Measurements from ENCODE around the gene CTNNB1. TPM values are rescaled to one million over a fixed set of nuclear protein-coding genes. Genes with fewer than 3 reads are reported as not detected.

The CTNNB1 gene
- total and polyA plus RNA-seq, 4 donors: 63.3 to 265 (median 151) TPM

DNA sequence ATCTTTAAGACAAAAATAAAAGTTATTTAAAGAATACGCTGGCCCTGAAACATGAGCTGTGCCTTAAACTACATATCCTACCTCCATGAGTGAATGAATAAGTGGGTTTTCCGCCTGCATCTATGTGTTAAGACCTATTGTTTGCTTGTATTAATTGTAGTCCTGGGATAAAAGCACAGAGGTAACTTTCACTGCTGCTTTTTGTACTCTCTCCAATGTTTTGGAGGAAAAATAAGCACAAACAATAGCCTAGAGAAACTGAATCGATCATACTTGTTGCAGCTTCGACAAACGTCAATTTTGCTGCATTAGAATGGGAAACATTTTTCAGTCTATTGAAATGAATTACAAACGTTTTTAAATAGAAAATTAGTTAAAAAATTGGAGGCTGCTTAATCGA is 1.3 kb upstream of the CTNNB1 start (continued):
- TF ChIP-seq, protein P1, sequence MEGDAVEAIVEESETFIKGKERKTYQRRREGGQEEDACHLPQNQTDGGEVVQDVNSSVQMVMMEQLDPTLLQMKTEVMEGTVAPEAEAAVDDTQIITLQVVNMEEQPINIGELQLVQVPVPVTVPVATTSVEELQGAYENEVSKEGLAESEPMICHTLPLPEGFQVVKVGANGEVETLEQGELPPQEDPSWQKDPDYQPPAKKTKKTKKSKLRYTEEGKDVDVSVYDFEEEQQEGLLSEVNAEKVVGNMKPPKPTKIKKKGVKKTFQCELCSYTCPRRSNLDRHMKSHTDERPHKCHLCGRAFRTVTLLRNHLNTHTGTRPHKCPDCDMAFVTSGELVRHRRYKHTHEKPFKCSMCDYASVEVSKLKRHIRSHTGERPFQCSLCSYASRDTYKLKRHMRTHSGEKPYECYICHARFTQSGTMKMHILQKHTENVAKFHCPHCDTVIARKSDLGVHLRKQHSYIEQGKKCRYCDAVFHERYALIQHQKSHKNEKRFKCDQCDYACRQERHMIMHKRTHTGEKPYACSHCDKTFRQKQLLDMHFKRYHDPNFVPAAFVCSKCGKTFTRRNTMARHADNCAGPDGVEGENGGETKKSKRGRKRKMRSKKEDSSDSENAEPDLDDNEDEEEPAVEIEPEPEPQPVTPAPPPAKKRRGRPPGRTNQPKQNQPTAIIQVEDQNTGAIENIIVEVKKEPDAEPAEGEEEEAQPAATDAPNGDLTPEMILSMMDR (IDR thresholded peaks at IDR 0.05; ENCODE audit: low read depth, low read length, missing input control): no peak
- TF ChIP-seq JUND (IDR thresholded peaks at IDR 0.05): no peak
- TF ChIP-seq NR2F2 (IDR thresholded peaks at IDR 0.05): no peak
- TF ChIP-seq HNF4A (conservative IDR thresholded peaks at IDR 0.05): no peak
- no peak for TF ChIP-seq RXRA (IDR thresholded peaks at IDR 0.05)

DNA sequence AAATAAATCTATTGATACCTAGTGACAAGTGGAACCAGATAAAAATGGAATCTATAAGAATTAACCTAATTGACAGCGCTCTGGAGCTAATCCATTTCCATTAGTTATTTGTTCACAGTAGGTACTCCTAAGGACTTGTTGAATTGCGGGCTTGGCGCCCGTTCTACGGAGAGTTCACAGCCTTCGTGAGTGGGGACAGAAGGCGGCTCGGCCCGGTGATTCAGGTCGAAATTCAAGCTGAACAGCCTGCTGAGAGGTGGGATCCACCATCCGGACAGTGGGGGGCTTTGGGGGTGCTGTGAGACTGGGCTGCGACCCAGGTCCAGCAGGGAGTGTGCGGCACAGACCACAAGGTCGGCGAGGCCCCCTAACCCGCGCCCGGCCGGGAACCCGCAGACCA is 779 bp upstream of the CTNNB1 start:
- no peaks in the 10 kb centered on the region for H3K36me3 ChIP-seq (ENCODE audit: control insufficient read depth in 4 of 4, insufficient read depth in 3 of 4, low read depth in 1 of 4, low read length in 3 of 4)
- peak; percentile 55 for DNase-seq (ENCODE audit: low spot score)
- WGBS: 5% methylated on average over 20 of the region's 20 CpGs

More for the DNA sequence above, 779 bp upstream of the CTNNB1 start:
- Histone ChIP-seq H3K27me3 (ENCODE audit: control insufficient read depth in 4 of 4, insufficient read depth in 4 of 4, low read length in 3 of 4) (no peaks in the 10 kb centered on the region), H3K4me1 (ENCODE audit: control insufficient read depth in 4 of 4, insufficient read depth in 4 of 4, low read length in 3 of 4) (peaks cover 2 to 29% (median 20%) of the 10 kb centered on the region in 4 donors), H3K27ac (ENCODE audit: low read depth in 1 of 2, low read length in 2 of 2) (peak overlapping the region; percentile 88 to 97), H3K9ac (ENCODE audit: low read depth in 1 of 2, low read length in 2 of 2) (peak overlapping the region; percentile 1 to 16), H3K4me3 (ENCODE audit: low read depth in 1 of 3, low read length in 3 of 3) (peak overlapping the region; percentile 59 to 95 (median 67)), H3K9me3 (ENCODE audit: control insufficient read depth in 4 of 4, low read length in 3 of 4) (no peaks in the 10 kb centered on the region)
- no peak for TF ChIP-seq FOXA1 (IDR thresholded peaks at IDR 0.05)
- TF ChIP-seq, protein P2, sequence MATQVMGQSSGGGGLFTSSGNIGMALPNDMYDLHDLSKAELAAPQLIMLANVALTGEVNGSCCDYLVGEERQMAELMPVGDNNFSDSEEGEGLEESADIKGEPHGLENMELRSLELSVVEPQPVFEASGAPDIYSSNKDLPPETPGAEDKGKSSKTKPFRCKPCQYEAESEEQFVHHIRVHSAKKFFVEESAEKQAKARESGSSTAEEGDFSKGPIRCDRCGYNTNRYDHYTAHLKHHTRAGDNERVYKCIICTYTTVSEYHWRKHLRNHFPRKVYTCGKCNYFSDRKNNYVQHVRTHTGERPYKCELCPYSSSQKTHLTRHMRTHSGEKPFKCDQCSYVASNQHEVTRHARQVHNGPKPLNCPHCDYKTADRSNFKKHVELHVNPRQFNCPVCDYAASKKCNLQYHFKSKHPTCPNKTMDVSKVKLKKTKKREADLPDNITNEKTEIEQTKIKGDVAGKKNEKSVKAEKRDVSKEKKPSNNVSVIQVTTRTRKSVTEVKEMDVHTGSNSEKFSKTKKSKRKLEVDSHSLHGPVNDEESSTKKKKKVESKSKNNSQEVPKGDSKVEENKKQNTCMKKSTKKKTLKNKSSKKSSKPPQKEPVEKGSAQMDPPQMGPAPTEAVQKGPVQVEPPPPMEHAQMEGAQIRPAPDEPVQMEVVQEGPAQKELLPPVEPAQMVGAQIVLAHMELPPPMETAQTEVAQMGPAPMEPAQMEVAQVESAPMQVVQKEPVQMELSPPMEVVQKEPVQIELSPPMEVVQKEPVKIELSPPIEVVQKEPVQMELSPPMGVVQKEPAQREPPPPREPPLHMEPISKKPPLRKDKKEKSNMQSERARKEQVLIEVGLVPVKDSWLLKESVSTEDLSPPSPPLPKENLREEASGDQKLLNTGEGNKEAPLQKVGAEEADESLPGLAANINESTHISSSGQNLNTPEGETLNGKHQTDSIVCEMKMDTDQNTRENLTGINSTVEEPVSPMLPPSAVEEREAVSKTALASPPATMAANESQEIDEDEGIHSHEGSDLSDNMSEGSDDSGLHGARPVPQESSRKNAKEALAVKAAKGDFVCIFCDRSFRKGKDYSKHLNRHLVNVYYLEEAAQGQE (IDR thresholded peaks at IDR 0.05): no peak
- no peak for TF ChIP-seq YY1 (IDR thresholded peaks at IDR 0.05)
- no peak for TF ChIP-seq GABPA (IDR thresholded peaks at IDR 0.05 in 1 of 2, conservative IDR thresholded peaks at IDR 0.05 in 1 of 2)
- no peak for TF ChIP-seq RAD21 (IDR thresholded peaks at IDR 0.05)
- no peak for TF ChIP-seq HNF4A (conservative IDR thresholded peaks at IDR 0.05)
- TF ChIP-seq EGR1 (IDR thresholded peaks at IDR 0.05; ENCODE audit: low read depth in 2 of 2): no peak
- TF ChIP-seq, protein P3, sequence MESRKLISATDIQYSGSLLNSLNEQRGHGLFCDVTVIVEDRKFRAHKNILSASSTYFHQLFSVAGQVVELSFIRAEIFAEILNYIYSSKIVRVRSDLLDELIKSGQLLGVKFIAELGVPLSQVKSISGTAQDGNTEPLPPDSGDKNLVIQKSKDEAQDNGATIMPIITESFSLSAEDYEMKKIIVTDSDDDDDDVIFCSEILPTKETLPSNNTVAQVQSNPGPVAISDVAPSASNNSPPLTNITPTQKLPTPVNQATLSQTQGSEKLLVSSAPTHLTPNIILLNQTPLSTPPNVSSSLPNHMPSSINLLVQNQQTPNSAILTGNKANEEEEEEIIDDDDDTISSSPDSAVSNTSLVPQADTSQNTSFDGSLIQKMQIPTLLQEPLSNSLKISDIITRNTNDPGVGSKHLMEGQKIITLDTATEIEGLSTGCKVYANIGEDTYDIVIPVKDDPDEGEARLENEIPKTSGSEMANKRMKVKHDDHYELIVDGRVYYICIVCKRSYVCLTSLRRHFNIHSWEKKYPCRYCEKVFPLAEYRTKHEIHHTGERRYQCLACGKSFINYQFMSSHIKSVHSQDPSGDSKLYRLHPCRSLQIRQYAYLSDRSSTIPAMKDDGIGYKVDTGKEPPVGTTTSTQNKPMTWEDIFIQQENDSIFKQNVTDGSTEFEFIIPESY (IDR thresholded peaks at IDR 0.05): no peak
- TF ChIP-seq SP1 (IDR thresholded peaks at IDR 0.05): no peak
- TF ChIP-seq JUND (IDR thresholded peaks at IDR 0.05): no peak
- TF ChIP-seq HNF4G (IDR thresholded peaks at IDR 0.05): no peak
- TF ChIP-seq, protein P4, sequence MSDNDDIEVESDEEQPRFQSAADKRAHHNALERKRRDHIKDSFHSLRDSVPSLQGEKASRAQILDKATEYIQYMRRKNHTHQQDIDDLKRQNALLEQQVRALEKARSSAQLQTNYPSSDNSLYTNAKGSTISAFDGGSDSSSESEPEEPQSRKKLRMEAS (IDR thresholded peaks at IDR 0.05): no peak
